ENCODE measurements around the gene RNF157. TPM values are rescaled to one million over a fixed set of nuclear protein-coding genes. Genes with fewer than 3 reads are reported as not detected.
"Not testable (repeated sequence)": the region's sequence is repeated elsewhere in the genome, so short reads cannot be mapped to it uniquely, and the experiment has no call there.

The RNF157 gene
- total RNA-seq, 1 donor from 2014 or later, result 0.32 TPM

GRCh38 chr17:76270127-76270592, 29.9 kb upstream of the RNF157 start:
- ATAC-seq, result no peak

GRCh38 chr17:76268991-76269981, 29.0 kb upstream of the RNF157 start:
- ATAC-seq, result no peak

GRCh38 chr17:76268015-76268749, 27.9 kb upstream of the RNF157 start:
- ATAC-seq, result peak; percentile 41

- not testable (repeated sequence) for ATAC-seq
Measured at GRCh38 chr17:76267581-76268001, 27.3 kb upstream of the RNF157 start.

DNA sequence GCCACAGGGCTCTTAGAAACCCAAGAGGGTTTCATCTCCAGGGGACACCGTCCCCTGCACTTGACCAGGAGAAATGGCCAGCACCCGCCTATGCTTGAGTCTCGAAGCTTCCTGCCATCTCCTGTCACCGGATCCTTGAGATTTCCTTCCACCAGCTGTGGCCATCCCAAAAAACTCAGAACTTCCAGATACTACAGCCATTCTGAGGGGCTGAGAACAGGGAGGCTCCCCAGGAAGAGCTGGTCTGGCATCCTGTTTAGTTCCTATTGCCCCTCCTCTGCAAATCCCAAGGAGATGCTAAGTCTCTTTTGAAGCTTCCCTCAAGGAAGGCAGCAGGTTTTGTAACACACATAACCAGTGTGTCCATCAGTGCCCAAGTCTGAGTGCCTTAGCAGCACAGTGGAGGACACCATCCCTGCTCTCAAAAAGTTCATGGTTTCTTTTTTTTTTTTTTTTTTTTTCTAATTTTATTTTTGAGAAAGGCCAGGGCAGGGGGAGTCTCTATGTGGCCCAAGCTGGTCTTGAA, 26.8 kb upstream of the RNF157 start:
- ATAC-seq, result no peak

DNA sequence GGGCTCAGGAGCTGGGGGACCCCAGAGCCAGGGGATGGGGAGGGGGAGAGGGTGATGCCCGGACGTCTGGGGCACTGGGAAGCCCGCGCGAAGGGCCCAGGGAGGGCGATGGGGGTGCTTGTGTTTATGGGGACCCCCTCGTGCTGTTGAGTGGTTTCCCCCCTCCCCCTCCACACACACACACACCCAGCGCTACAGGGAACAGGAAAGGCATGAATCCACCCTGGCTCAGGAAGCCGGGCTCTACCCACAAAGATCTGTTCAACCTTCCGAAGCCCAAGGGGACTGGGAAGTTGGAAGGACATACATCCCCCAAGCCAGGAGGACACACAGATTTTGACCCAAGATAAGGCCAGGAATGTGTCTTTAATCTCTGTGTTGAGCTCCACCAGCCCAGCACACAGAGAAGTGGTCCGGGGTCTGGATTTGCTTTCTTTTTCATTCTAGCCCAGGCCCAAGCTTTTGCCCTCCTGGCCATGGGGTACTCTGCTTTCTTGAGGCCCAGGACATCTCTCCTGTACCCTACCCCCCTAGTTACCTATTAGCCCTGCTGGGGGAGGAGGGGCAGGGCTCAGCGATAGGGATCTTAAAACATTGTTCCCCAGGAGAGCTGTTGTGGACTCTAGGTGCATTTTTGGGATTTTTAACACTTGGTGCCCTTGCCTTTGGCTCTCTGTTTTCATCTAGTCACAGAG, 26.1 kb upstream of the RNF157 start:
- peak; percentile 3 for ATAC-seq

DNA sequence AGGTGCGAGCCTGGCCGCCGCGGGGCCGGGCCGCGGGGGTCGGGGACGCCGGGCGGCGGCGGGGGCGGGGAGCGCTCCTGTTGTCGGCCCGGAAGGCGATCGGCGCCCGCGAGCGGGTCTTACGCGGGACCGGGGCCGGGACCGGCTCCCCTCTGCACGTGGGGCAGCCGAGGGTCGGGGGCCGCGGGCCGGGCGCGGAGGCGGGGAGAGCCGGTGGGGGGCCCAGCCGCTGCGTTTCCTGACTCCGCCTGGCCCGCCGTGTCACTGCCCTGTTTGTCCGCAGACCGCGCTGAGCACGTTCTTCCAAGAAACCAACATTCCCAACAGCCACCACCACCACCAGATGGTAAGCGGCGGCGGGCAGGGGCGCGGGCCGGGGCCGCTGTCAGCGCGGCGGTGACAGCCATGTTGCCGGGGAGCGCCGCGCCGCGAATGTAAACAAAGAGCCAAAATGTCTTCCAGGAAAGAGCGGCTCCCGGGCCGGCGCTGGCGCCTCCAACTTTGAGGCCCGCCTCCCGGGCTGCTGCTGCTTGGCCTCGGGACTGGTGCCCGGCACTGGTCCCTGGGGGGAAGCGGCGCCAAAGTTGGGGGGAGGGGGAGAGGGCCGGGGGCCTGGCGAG, 25.4 kb upstream of the RNF157 start:
- ATAC-seq, result no peak

GRCh38 chr17:76264755-76265623, 24.7 kb upstream of the RNF157 start, which contains the start of gene UBALD2:
Gene UBALD2, plus strand, starts transcription at chr17:76265348. Its CDS starts 158 bp downstream, at chr17:76265506.
- peak; percentile 88 for ATAC-seq

- ATAC-seq, result no peak
Measured at GRCh38 chr17:76264425-76264754, 24.1 kb upstream of the RNF157 start.

DNA sequence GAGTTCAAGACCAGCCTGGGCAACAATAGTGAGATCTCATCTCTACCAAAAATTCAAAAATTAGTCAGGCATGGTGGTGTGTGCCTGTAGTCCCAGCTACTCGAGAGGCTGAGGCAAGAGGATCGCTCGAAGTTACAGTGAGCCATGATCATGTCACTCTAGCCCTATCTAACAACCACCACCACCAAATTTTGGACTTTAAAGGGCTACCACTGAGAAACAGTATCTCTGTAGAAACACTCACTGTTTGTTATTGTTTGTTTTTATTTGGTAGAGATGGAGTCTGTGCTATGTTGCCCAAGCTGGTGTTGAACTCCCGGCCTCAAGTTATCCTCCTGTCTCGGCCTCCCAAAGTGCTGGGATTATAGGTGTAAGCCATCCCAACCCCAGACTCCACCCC, 23.6 kb upstream of the RNF157 start:
- no peak for ATAC-seq

DNA sequence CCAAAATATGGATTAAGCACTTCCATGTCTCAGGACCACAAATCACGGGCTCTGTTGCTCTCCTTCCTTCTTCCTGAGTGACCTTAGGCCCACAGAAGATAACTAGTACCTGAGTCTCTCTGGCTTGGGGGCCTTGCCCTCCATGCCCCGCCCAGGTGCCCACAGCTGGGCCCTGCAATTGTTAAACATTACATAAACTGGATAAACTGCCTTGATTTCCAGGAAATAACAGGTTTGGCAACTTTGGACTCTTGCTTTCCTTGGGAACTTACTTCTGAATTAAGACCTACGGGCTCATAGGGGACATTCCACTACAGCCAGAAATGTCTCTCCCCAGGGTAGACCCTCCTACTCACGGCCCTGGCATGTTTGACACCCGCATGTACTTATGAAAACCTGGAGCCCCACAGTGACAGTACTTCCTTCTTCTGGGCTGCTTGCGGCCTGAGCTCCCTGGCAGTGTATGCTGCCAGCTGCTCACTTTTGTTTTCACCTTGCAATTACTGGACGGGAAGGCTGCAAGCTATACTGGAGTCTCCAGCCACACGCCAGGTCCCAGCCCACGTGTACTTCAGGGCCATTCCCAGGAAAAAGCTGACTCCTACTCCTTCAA, 22.5 kb upstream of the RNF157 start:
- ATAC-seq, result peak; percentile 8

DNA sequence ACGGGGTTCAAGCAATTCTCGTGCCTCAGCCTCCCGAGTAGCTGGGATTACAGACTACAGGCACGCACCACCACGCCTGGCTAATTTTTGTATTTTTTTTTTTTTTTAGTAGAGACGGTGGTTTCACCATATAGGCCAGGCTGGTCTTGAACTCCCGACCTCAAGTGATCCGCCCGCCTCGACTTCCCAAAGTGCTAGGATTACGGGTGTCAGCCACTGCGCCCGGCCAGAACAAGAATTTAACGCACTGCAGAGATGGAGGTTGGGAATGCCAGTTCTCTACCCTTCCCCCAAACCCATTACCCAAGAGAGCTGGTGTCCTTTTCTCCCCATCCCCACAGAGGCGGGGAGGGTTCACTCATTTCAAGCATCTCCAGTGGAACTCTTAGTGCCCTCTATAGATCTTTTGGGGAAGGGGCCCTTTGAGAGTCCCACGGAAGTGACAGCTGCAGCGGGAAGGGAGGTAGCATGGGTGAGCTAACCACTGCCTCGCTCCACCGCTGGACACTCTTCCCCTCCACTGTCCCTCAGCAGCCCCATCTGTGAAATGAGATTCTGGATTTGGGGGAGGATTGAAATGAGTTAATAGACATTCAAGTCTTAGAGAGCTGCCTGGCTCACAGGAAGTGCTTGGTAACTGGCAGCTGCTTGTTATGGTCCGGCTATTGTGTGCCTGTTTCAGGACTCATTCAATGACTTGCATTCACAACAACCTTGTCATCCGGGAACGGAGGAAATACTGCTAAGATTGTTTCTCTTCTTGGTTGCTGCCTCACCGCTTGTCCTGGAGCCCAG, 21.3 kb upstream of the RNF157 start:
- ATAC-seq, result no peak

DNA sequence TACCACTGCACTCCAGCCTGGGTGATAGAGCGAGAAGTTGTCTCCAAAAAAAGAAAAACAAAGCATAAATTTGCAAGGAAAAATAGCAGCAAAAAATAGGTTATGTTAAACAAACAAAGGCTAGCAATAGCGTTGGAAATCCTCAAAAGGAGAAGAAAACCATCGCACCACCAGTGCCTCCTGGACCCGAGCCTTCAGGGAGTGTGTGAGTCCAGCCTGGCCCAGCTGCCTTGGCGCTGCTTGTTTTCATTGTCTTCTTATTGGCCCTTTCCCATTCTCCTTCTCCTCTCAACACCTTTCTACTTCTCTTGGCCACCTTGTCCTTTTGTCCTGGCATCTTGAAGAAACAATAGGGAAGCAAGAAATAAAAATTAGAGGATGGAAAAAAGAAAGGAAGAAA, 20.4 kb upstream of the RNF157 start:
- no peak for ATAC-seq

- no peak for ATAC-seq
Measured at GRCh38 chr17:76260220-76260619, 19.9 kb upstream of the RNF157 start.

DNA sequence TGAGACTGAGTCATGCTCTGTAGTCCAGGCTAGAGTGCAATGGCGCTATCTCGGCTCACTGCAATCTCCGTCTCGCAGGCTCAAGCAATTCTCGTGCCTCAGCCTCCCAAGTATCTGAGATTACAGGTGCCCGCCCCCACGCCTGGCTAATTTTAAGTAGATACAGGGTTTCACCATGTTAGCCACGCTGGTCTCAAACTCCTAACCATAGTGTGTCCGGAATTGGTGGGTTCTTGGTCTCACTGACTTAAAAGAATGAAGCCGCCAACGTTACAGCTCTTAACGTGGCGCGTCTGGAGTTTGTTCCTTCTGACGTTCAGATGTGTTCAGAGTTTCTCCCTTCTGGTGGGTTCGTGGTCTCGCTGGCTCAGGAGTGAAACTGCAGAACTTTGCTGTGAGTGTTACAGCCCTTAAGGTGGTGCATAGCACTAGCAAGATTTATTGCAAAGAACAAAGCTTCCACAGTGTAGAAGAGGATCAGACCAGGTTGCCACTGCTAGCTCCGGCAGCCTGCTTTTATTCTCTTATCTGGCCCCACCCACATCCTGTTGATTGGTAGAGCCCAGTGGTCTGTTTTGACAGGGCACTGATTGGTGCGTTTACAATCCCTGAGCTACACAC, 16.2 kb upstream of the RNF157 start:
- not testable (repeated sequence) for ATAC-seq

- ATAC-seq, result no peak
Measured at GRCh38 chr17:76255801-76256429, 15.6 kb upstream of the RNF157 start.

GRCh38 chr17:76254275-76254674, 14.0 kb upstream of the RNF157 start:
- ATAC-seq, result no peak

GRCh38 chr17:76253841-76254240, 13.5 kb upstream of the RNF157 start:
- no peak for ATAC-seq

Data from esophagus mucosa (tissue), 1 donor.